MV-4-11 (cell line): ENCODE results near the gene TMEM259.

ENCODE experiments used
- DNase-seq: peaks from one replicate; lab custom pipeline; 2025; lab: John Stamatoyannopoulos, UW

The TMEM259 gene

DNA sequence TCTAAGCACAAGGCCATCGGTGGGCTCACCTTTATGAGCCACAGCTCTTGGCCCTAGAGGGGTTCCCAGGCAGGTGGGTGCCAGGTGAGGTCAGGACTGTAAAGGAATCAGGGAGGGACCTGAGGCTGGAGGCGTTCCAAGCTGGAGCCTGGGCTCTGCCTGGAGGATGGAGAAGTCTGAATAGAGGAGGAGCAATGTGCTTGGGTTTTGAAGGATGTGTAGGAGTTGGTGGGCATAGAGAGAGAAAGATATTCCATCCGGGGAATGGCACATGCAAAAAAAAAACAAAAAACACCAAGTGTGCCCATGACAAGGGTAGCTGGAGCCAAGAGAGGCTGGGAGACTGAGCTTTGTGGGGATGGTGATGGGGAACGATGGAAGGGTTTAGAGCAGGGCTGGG, 18.3 kb downstream of the TMEM259 start:
- DNase-seq, result no peak

DNA sequence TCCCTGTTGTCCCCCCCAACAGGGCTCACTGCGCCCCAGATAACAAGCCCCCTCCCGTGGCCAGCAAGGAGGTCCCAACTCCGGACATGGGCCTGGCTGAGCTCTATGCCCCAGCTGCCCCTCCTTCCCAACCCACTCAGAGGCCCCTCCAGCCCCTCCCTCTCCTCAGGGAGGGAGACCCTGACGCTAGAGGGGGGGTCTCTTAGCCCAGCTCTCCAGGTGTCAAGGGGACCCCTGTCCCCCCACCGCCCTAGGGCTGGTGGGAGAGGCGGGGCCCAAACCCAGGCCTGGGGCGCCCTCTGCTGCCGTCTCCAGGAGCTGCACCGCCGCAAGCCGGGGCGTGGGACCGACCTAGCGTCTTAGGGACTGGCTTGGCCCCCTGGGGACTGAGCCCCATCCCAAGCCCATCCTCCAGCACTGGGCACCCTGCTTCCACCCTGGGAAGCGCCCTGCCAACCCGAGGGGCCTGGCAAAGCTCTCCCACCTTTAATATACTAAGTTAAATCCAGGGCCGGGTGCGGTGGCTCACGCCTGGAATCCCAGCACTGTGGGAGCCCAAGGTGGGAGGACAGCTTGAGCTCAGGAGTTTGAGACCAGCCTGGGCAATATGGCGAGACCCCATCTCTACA, 19.3 kb downstream of the TMEM259 start:
- peak; percentile 19 for DNase-seq

DNA sequence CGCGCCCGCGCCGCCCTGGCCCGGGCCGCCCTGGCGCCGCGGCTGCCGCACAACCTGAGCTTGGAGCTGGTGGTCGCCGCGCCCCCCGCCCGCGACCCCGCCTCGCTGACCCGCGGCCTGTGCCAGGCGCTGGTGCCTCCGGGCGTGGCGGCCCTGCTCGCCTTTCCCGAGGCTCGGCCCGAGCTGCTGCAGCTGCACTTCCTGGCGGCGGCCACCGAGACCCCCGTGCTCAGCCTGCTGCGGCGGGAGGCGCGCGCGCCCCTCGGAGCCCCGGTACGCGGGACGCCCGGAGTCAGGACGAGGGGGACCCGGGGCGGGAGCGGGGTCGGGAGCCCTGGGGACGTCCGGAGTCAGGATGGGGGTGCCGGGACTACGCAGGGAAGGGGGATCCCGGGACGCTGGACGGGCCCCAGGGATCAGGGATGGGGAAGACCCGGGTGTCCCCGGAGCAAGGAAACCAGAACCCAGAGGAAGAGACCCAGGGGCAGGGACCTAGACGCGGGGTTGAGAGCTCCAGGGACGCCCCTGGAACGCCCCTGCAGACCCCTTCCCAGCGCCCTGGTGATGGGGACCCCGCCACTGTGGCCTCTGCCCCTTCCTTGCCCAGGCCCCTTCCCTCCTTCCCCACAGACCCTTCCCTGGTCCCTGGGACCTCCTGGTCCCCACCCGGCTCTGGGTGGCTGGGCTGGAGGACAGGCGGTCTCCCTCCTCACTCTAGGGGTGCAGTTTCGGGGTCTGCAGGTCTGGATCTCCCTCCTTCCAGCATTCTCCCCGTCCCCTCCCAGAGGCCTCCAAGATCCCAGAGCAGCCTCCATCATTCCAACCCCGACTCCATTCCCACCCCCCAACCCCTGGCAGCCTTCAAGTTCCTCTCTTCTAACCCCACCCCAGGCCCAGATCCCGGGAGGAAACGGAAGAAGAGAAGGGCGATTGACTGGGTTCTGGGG, 20.1 kb downstream of the TMEM259 start:
- no peak for DNase-seq

DNA sequence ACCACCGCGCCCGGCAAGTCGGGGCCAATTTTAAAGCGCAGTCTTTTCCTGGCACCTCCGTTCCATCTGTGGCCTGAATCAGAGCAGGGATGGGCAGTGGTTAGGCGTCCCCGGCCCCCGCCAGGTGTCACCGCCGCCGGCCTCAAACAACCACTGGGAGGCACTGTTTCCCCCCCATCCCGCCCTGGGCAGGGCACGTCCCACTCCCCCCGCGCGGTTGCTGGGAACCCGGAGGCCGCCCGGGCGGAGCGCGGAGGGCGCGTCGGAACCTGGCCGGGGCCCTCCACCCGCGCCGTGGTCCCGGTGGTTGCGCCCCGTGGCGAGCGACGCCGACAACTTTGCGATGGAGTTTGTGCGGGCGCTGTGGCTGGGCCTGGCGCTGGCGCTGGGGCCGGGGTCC, 20.8 kb downstream of the TMEM259 start, which contains the start of gene GRIN3B:
TSS of gene GRIN3B (plus strand) at position 325 of the 400 bp plus-strand sequence. CDS start at position 344, 19 bp downstream.
- peak; percentile 19 for DNase-seq

DNA sequence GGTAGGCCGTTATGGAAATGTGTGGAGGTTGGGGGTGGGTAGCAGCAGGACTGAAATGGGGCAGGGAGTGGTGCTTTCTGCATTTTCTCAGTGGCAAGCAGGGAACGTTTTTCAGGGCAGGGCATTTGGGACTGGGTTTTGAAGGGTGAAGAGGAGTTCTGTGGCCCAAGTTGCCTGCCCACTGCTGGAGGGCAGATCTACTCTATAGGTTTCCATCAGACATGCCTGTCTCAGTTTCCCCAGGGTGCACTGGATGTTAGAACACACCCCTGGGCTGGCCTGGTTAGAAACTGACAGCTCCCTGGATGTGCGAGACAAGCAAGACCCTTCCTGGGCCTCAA, 21.6 kb downstream of the TMEM259 start:
- DNase-seq, result no peak

DNA sequence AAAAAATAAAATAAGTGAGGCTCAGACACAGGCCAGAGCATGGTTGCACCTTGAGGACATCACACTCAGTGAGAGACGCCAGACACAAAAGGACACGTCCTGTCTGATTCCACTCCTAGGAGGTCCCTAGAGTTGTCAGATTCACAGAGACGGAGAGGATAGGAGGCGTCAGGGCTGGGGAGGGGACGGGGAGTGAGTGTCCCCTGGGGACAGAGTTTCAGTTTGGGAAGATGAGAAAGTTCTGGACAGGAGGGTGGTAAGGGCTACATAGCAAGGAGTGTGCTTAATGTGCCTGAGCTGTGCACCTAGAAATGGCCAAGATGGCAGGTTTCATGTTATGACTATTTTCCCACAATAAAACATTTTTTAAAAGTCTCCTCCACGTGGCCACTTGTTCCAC, 22.9 kb downstream of the TMEM259 start:
- no peak for DNase-seq

DNA sequence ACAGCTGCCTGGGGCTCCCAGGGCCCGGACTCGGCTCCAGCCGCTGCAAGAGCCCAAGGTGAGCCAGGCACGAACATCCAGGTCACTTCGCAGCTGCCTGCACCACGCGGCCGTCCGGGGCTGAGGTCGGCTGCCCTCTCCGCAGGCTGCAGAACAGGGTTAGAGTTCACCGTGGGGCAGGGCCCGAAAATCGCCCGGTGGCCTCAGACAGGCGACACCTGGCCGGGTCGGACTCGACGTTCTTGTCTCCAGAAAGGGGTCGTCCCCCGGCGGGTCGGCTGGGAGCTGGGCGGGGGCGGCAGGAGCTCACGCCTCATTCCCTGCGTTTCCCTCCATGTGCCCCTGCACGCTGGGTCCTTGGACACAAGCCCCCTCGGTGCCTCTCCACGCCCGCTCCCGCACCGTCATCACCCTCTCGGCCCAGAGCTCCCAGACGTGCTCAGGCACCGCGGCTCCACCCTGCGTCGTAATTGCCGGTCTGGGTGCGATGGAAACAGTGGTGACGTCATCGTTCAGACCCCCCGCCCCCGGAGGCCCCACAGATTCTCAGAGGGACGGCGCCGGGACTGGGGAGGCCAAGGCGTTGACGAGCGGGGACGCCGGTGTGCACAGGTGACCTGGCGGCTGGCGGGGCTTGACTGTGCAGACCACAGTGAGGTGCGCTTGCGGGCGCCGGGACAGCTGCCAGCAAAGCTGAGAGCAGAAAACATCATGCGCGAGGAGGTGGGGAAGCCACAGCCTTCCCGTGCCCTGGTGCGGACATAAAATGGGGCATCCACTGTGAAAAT, 24.7 kb downstream of the TMEM259 start:
- peak; percentile 23 for DNase-seq

DNA sequence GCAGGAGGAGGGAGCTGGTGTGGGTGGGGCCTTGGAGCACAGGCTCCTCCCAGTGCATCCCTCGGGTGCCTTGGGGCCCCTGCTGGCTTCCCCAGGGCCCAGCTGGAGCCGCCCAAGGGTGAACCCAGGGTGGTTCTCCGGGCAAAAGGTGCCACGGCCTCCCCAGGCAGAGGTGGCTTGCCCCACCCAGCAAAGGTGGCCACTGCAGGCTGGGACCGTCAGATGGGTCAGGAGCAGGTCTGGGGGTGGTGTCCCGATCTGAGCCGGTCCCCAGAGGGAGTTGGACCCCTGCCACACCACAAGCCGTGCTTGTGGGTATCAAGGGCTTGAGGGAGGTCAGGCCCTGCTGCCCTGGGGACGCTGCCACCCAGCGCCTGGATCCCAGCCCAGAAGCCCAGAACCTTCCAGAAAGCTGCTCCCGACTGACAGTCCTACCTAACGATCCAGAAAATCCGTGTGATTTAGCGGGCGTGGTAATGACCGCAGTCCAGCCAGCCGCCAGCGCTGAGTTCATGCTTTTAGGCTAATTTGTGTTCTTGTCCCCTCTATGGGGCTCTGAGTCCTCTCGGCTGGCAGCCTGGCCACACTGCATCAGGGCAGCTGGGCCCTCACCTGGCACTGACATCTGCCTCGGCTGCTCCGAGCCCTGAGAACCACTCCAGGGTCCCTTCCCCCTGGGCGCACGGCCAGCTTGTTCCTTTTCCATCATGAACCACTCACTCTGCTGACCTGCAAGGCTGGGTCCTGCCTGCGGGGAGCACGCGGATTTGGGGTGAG, 25.7 kb downstream of the TMEM259 start:
- no peak for DNase-seq

DNA sequence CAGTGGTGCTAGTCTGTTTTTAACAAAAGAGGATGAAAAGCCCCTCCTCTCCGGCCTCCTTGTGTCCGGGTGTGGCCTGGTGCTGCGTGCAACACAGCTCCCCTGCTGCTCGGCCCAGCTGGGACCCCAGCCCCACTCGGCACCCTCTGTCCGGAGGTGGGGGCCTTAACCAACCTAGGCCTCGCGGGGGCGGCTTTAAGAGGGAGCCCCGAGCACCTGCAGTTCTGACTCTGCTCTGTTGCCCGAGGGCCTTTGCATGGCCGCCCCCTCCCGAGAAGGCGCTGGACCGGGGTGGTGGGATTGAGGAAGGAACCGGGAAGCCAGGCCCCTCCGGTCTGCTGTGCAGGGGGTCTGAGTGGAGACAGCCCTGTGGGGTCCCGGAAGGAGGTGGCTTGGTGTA, 26.4 kb downstream of the TMEM259 start:
- DNase-seq, result no peak

DNA sequence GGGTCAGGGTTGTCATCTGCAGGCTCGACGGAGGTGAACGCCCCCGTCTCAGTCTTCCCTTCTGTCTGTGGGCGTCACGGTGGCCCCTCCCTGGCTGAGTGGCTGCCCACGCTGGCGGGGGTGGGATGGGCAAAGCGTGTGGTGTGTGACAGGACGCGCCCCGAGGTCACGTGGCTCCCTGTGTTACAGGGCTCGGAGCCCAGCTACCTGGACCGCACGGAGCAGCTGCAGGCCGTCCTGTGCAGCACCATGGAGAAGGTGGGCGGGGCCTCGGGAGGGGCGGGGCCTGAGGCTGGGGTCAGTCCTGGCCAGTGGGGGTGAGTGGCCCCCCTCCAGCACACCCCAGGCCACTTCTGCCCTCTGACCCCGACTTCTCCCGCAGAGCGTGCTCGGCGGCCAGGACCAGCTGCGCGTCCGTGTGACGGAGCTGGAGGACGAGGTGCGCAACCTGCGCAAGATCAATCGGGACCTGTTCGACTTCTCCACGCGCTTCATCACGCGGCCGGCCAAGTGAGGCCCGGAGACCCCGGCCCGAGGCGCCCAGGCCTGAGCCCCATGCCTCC, 27.0 kb downstream of the TMEM259 start:
- DNase-seq, result no peak

DNA sequence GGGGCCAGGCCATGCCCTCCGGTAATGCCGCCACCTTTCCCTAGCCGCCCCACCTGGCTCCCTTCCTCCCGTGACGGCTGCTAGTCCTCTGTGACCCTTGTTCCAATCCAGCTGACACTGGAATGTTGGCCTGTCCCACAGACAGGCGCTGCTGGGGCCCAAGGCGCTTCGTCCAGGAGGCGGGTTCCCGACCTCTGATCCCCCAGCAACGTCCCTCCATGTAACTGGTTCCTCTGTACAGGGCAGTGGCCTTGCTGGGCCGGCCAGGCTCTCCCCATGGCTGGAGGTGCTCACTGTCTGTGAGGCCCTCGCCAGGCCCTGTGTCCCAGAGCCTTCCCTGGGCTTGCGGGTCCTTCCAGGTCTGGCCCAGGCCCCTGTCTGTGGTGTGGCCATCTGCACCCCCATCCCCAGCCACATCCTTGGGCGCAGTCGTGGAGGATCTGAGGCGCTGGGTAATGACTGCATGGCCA, 27.5 kb downstream of the TMEM259 start:
- DNase-seq, result no peak

DNA sequence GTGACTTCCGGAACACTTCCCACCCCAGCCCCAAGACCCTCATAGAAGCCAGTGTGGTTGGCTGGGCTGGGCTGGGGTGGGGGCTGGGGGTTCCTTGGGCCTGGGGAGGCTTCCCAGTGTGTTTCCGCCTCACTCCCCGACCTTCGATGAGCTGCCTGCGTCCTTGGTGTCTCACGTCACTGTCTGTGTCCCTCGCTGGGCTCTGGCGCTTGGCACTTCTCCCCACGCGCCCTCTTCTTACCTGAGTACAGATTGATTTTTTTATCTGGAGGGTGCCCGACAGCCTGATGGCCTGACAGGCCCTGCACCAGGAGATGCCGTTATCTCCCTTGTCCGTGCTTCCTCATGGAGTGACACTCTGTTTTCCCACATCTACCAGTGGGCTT, 28.3 kb downstream of the TMEM259 start:
- no peak for DNase-seq

DNA sequence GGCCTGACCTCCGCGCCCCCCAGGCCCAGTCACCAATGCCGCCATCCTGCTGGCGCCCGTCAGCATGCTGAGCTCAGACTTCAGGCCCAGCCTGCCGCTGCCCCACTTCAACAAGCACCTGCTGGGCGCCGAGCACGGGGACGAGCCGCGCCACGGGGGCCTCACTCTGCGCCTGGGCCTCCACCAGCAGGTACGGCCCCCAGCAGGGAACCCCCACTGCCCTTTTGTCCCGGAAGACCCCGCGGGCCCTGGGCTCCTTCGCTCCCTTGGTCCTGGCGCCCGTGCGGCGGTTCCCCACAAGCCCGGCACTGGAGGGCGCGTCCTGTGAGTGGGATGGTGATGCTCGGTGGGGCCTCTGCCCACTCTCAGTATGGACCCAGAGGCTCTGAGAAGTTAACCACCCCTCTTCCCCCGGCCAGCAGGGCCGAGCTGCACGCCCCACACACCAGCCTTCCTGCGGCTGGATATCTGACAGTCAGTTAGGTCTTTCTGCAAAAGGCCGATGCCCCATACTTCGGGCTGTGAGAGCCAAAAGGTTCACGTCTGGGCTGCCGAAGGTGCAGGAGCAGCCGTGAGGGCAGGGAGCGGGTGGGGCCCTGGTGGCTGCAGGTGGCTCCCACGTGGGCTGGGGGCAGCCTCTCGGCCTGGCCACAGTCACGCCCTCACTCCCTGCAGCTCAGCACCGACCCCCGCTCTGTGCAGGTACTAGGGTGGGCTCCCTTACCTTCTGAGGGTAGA, 28.8 kb downstream of the TMEM259 start:
- DNase-seq, result no peak

DNA sequence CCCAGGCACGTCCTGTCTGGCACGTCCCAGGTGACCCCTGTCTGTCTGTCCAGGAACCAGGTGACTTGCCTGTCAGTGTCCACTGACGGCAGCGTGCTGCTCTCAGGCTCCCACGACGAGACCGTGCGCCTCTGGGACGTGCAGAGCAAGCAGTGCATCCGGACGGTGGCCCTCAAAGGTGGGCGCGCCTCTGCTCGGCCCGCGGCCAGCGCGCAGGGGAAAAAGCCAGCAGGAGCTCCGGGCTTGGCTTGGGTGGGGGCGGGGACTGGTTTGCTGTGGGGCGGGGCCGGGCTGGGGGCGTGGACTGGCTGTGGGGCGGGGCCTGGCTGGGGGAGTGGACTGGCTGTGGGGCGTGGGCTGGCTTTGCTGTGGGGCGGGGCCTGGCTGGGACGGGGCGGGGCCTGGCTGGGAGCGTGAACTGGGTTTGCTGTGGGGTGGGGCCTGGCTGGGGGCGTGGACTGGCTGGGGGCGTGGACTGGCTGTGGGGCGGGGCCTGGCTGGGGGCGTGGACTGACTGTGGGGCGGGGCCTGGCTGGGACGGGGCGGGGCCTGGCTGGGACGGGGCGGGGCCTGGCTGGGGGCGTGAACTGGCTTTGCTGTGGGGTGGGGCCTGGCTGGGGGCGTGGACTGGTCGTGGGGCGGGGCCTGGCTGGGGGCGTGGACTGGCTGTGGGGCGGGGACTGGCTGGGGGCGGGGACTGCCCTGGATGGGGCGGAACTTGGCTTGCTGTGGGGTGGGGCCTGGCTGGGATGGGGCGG, 29.6 kb downstream of the TMEM259 start:
- no peak for DNase-seq

DNA sequence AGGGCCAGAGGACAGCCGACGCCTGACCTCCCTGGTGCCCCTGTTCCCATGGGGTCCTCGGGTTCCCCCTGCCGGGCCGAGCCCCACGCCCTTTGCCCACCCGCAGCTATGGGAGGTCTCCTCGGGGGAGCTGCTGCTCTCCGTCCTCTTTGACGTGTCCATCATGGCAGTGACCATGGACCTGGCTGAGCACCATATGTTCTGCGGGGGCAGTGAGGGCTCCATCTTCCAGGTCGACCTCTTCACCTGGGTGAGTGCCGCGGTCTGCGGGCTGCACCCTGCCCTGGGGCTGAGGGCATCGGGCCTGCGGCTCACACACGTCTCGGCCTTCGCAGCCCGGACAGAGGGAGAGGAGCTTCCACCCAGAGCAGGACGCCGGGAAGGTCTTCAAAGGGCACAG, 30.2 kb downstream of the TMEM259 start:
- DNase-seq, result no peak

DNA sequence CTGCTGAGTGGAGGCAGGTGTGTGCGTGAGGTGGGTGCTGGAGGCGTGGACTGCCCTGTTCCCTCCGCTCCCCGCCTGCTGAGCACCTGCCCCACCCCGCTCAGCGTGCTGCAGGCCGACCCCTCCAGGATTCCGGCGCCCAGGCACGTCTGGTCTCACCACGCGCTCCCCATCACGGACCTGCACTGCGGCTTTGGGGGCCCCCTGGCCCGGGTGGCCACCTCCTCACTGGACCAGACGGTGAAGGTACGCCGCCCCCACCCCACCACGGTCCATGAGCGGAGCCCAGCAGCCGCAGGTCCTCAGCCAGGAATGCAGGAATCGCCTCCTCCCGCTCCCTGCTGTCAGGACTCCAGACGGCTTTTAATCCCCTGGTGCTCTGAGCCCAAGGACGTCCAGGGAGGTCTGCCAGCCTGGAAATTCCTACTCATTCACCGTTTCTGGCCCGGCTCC, 30.8 kb downstream of the TMEM259 start:
- no peak for DNase-seq

DNA sequence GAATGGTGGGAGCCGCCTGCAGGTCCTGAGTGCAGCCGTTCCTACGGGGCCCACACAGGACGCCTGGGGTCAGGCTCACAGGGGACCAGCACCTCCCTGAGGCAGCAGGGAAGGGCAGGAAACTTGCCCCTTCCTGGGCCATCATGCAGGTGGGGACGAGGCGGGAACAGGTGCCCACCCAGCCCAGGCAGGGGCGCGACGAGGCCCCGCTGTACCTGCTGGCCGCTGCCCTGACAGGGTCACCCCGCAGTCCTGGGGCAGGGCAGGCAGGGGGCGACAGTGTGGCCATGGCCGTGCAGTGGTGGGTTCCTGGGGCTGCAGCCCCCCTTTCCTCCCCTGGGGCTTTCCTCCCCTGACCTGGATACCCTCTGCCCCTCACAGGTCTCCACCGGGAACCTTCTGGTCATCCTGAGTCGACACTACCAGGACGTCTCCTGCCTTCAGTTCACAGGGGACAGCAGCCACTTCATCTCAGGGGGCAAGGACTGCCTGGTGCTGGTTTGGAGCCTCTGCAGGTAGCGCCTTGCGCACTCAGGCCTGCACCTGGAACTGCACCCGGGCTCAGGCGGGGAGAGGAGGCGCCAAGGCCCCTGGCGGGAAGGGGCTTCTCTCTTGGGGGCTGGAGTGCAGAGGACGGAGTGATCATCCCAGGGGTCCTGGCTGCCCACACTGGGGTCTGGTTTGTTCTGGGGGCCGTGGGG, 31.4 kb downstream of the TMEM259 start:
- DNase-seq, result no peak

DNA sequence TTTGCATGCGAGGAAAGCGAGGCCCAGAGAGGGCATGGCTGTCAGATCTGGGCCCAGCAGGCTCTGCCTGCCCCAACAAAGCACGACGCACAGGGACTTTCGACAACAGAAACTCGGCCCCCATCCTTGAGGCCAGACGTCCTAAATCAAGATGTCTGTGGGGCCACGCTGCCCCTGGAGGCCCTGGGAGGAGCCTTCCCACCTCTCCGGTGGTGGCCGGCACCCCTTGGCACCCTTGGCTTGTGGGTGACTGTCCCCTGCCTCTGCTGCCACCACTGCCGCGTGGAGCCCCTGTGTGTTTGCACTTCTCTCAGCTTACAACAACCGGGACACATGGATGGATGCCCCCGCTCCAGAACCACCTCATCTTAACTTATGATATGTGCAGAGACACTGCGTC, 32.4 kb downstream of the TMEM259 start:
- no peak for DNase-seq

DNA sequence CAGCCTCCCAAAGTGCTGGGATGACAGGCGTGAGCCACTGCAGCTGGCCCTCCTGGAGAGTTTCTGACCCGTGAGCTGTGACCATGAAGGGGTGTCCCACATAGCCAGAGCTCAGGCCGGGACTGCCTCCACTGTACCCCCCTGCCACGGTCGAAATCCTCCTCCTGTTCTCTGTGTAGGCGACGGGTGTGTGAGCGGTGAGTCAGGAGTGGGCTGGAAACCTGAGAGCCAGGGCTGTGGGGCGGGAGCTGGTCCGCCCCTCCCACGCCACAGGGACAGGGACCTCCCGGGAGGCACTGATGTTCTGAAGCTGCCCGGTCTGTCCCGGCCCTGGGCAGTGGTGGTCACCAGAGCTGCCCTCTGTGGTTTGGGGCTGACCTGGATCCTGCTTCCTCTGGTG, 32.8 kb downstream of the TMEM259 start:
- no peak for DNase-seq
